PC-3 (cell line): Measurements from ENCODE around the gene RCN1. TPM values are rescaled to one million over a fixed set of nuclear protein-coding genes. Genes with fewer than 3 reads are reported as not detected.
A peak's percentile ranks its signal among the peaks of the same experiment; 100 is the strongest.
"Not testable (repeated sequence)": the region's sequence is repeated elsewhere in the genome, so short reads cannot be mapped to it uniquely, and the experiment has no call there.

Experiments
- ATAC-seq: fragments of 200-7000 bp; cut with Tn5 transposase; 2 replicates; pipeline ENCODE4 v1.9.1; 2020; ENCODE audit warnings: mild to moderate bottlenecking, moderate library complexity
- BruUV-seq: library from RNA; stranded (reverse); fragments of 400-500 nt; replicated peaks from 2 replicates; lab custom pipeline; 2021; lab: Mats Ljungman, UMichigan
- CTCF ChIA-PET: fragments of 300-600 bp; sonication (Branson Sonifier 250); formaldehyde crosslinking; loops from one replicate; lab custom pipeline; 2022; ENCODE audit warnings: antibody characterized with exemption; lab: Charles Lee
- POLR2A ChIA-PET: fragments of 300-600 bp; sonication (Branson Sonifier 250); formaldehyde crosslinking; loops from one replicate; lab custom pipeline; 2022; ENCODE audit warnings: antibody characterized with exemption; ENCODE audit not compliant: unreplicated experiment; lab: Charles Lee
- DNase-seq: peaks from one replicate; pipeline ENCODE4 v3.0.0-alpha.2; 2015
- H2AFZ ChIP-seq: fragments of 300-600 bp; sonication (generic); 2 replicates; pipeline ENCODE4 v1.6.0; 2016; ENCODE audit warnings: antibody characterized with exemption, low read length
- H3F3A ChIP-seq: fragments of 300-600 bp; sonication (generic); one replicate; pipeline ENCODE4 v1.6.0; 2017; ENCODE audit warnings: antibody characterized with exemption, low read length, control low read depth, mild to moderate bottlenecking; ENCODE audit not compliant: unreplicated experiment
- H3K27ac ChIP-seq: fragments of 300-600 bp; sonication (generic); 2 replicates; pipeline ENCODE4 v1.5.1; 2016; ENCODE audit warnings: mild to moderate bottlenecking, low read length
- H3K27me3 ChIP-seq: fragments of 300-600 bp; sonication (generic); 2 replicates; pipeline ENCODE4 v1.6.1; 2016; ENCODE audit warnings: low read length, mixed read lengths
- H3K36me3 ChIP-seq: fragments of 300-600 bp; sonication (generic); 2 replicates; pipeline ENCODE4 v1.6.1; 2016; ENCODE audit warnings: low read depth, mixed run types, low read length, mixed read lengths
- H3K4me1 ChIP-seq: fragments of 300-600 bp; sonication (generic); 2 replicates; pipeline ENCODE4 v1.5.1; 2016; ENCODE audit warnings: low read length; ENCODE audit not compliant: insufficient read depth
- H3K4me2 ChIP-seq: fragments of 300-600 bp; sonication (generic); 2 replicates; pipeline ENCODE4 v1.6.0; 2016; ENCODE audit warnings: low read length
- H3K4me3 ChIP-seq: fragments of 300-600 bp; sonication (generic); 2 replicates; pipeline ENCODE4 v1.5.1; 2016; ENCODE audit warnings: mild to moderate bottlenecking, low read length, mixed read lengths
- H3K79me2 ChIP-seq: fragments of 300-600 bp; sonication (generic); 2 replicates; pipeline ENCODE4 v1.6.1; 2017; ENCODE audit warnings: low read length, mixed read lengths
- H3K9ac ChIP-seq: fragments of 300-600 bp; sonication (generic); 2 replicates; pipeline ENCODE4 v1.6.0; 2016; ENCODE audit warnings: mild to moderate bottlenecking, low read length
- H3K9me2 ChIP-seq: fragments of 300-600 bp; sonication (generic); replicated peaks from 2 replicates; pipeline ENCODE4 v1.6.1; 2016; ENCODE audit warnings: mixed run types, low read length, mixed read lengths
- H3K9me3 ChIP-seq: fragments of 300-600 bp; sonication (generic); 2 replicates; pipeline ENCODE4 v1.6.1; 2016; ENCODE audit warnings: low read length, mixed read lengths
- H4K20me1 ChIP-seq: fragments of 300-600 bp; sonication (generic); 2 replicates; pipeline ENCODE4 v1.6.1; 2016; ENCODE audit warnings: low read length, mixed read lengths
- CTCF ChIP-seq: fragments of 300-600 bp; sonication (generic); conservative IDR thresholded peaks from 2 replicates; pipeline ENCODE4 v1.5.1; 2017; ENCODE audit warnings: antibody characterized with exemption, low read depth, mild to moderate bottlenecking, low read length
- EZH2 ChIP-seq: fragments of 300-600 bp; sonication (generic); IDR thresholded peaks from one replicate; pipeline ENCODE4 v1.6.1; 2017; ENCODE audit warnings: antibody characterized with exemption, mild to moderate bottlenecking, low read length; ENCODE audit not compliant: unreplicated experiment
- EZH2phosphoT487 ChIP-seq: fragments of 300-600 bp; sonication (generic); IDR thresholded peaks from 2 replicates; pipeline ENCODE4 v1.6.1; 2018; ENCODE audit warnings: mild to moderate bottlenecking, antibody characterized with exemption, low read length, borderline replicate concordance
- intact Hi-C: fragments of 100-400 bp; cut with micrococcal nuclease; formaldehyde crosslinking; loops from 2 replicates; pipeline ENCODE4 v1.9.0; 2023
- total RNA-seq: library from RNA; depleted of rRNA; stranded (reverse); fragments of >200 nt; gene quantifications from 2 replicates; pipeline ENCODE4 v1.2.3, GENCODE V29; 2014

The RCN1 gene
- total RNA-seq, 1 experiment from 2014 or later, result 110 TPM

- DNase-seq (peak; percentile 6), ATAC-seq (no peak)
- H4K20me1 ChIP-seq, result peaks cover 4% of the 10 kb centered on the region; the same call in 1 of the 2 replicates
- intact Hi-C loops, result no loop called here
- no peaks in the 10 kb centered on the region for H3K9me3 ChIP-seq
- H2AFZ ChIP-seq, result no peak overlapping the region
- H3K36me3 ChIP-seq, result peaks cover 36% of the 10 kb centered on the region
- H3K27ac ChIP-seq, result no peak overlapping the region
- H3K4me3 ChIP-seq, result no peak overlapping the region
- H3K27me3 ChIP-seq, result no peaks in the 10 kb centered on the region
- no TSS peak for BruUV-seq
- ChIA-PET POLR2A (no interaction called here), CTCF (no interaction called here)
- no peaks in the 10 kb centered on the region for H3F3A ChIP-seq
- H3K9me2 ChIP-seq, result no peaks in the 10 kb centered on the region
- H3K9ac ChIP-seq, result no peak overlapping the region
- H3K4me1 ChIP-seq, result peaks cover 15% of the 10 kb centered on the region
- TF ChIP-seq EZH2phosphoT487, result no peak
- no peak overlapping the region for H3K4me2 ChIP-seq
- 0 out of 2 replicates have a peak, but pooled peaks cover 2% of the 10 kb centered on the region for H3K79me2 ChIP-seq
These were observed 10.9 kb downstream of the RCN1 start for GRCh38 chr11:32101791-32102190.

- intact Hi-C loops, result not testable (repeated sequence)
These were observed 12.3 kb downstream of the RCN1 start for GRCh38 chr11:32103121-32103719.

GRCh38 chr11:32103941-32104340, 13.1 kb downstream of the RCN1 start:
- ChIA-PET CTCF (no interaction called here), POLR2A (no interaction called here)
- Histone ChIP-seq H3K4me2 (no peak overlapping the region), H4K20me1 (peaks cover 3% of the 10 kb centered on the region; the same call in 1 of the 2 replicates), H3K9me2 (no peaks in the 10 kb centered on the region), H3K9ac (no peak overlapping the region), H3K36me3 (peaks cover 36% of the 10 kb centered on the region), H3K9me3 (no peaks in the 10 kb centered on the region), H3K4me1 (peaks cover 22% of the 10 kb centered on the region), H3F3A (no peaks in the 10 kb centered on the region), H3K79me2 (no peaks in the 10 kb centered on the region), H3K27me3 (no peaks in the 10 kb centered on the region), H2AFZ (no peak overlapping the region), H3K4me3 (no peak overlapping the region), H3K27ac (peak overlapping the region; percentile 41)
- intact Hi-C loops, result no loop called here
- no TSS peak for BruUV-seq
- no peak for TF ChIP-seq CTCF
- no peak for TF ChIP-seq EZH2
- TF ChIP-seq EZH2phosphoT487, result no peak
- ATAC-seq (no peak), DNase-seq (no peak)

More at GRCh38 chr11:32103121-32103719, 12.3 kb downstream of the RCN1 start:
- ATAC-seq, result peak; percentile 70
- 0 out of 2 replicates have a peak overlapping the region, but pooled peaks have one; percentile 6 for H3K4me2 ChIP-seq
- H3K79me2 ChIP-seq, H3K9ac ChIP-seq, POLR2A ChIA-PET, H3K9me3 ChIP-seq, H3K9me2 ChIP-seq, H2AFZ ChIP-seq, H3F3A ChIP-seq, BruUV-seq, H3K27me3 ChIP-seq, H4K20me1 ChIP-seq, H3K4me3 ChIP-seq, CTCF ChIA-PET: not testable (repeated sequence)
- peak overlapping the region; percentile 46 for H3K27ac ChIP-seq
- peaks cover 36% of the 10 kb centered on the region for H3K36me3 ChIP-seq
- peak; percentile 72 for DNase-seq
- H3K4me1 ChIP-seq, result peaks cover 15% of the 10 kb centered on the region
